NCI-H2196 treated with DMSO at 0.1 percent for 48 hours (cell line): ENCODE results near the gene TAGLN2.
"Not testable (repeated sequence)": the region's sequence is repeated elsewhere in the genome, so short reads cannot be mapped to it uniquely, and the experiment has no call there.

ENCODE experiments used
- DNase-seq: peaks from one replicate; lab custom pipeline; 2025; ENCODE audit not compliant: unreplicated experiment; lab: John Stamatoyannopoulos, UW

TAGLN2 gene

DNA sequence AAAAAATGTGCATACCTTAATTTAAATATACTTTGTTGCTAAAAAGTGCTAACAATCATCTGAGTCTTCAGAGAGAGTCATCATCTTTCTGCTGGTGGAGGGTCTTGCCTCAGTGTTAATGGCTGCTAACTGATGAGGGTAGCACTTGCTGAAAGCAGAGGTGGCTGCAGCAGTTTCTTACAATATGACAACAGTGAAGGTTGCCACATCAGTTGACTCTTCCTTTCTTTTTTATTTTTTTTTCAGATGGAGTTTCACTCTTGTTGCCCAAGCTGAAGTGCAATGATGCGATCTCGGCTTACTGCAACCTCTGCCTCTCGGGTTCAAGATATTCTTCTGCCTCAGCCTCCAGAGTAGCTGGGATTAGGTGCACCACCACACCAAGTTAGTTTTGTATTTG lies 22.8 kb downstream of the TAGLN2 start:
- no peak for DNase-seq

DNA sequence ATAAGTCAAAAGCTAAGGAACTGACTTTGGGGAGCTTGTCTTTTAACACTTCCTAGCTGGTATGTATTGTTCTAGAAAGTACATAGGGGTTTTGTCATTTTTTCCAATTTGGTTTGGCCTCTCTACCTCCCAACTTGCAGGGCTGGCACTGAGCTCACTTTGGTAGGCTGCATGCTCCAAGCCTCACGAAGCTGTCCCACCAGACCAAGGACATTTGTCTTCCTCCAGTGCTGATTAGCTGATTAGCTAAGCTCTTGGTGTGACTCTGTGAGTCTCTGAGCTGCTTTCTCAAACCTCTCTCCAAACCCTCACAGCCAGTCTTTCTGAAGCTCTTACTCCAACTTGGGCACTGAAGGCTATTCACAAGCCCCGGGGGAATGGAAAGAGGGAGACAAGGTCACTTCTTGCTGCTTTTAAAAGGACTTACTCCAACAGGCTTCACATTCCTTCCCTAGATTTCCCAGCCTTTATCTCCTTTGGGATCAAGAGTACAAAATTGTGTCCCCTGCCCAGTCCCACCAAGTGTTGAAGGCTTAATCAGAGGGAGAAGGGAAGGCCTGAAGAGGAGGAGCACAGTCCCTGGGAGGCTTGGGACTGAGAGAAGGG lies 24.4 kb downstream of the TAGLN2 start:
- no peak for DNase-seq

DNA sequence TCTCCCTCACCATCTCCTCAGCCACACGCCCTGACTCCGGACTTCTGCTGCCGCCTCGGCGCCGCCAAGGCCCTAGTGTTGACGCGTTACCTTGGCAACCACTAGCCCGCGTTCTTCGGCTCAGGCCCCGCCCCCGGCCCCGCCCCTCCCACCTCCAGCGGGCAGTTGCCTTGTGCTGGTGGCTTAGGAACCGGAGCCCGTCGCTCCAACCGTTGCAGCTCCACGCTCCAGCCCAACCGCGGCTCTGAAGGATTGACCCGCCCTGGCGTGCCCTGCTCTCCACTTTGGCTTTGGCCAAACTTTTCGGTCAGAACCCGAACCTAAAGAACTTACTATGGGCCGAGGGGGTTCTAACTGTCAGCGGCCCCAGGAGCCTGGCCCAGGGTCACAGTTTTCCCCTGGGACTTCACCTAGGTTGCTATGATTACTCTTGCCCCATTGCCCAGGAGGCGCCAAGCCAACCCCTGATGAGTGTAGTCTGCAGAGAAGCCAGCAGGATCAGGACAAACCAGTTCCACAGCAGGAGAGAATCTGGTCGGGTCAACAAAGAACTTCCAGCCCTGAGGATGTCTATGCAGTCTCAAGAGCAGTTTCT lies 25.1 kb downstream of the TAGLN2 start, which contains the start of gene CFAP45:
CFAP45 (minus strand) TSS at position 80 of the 595 bp plus-strand sequence; CDS start at position 13, 67 bp downstream.
- DNase-seq: peak; percentile 78

DNA sequence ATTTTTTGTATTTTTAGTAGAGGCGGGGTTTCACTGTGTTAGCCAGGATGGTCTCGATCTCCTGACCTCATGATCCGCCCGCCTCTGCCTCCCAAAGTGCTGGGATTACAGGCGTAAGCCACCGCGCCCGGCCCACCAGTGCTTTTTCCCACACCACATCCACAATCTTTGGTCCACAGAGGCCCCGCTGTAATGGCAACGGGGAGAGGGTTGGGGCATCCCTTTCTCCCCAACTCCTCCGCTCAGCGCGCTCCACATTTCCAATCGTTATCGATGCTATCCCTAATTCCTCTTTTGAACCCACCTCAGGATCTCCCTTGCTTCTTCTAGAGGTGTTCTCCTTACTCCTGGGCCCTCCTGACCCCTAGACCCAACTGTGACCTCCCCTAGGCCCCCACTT lies 25.7 kb downstream of the TAGLN2 start:
- DNase-seq: not testable (repeated sequence)

DNA sequence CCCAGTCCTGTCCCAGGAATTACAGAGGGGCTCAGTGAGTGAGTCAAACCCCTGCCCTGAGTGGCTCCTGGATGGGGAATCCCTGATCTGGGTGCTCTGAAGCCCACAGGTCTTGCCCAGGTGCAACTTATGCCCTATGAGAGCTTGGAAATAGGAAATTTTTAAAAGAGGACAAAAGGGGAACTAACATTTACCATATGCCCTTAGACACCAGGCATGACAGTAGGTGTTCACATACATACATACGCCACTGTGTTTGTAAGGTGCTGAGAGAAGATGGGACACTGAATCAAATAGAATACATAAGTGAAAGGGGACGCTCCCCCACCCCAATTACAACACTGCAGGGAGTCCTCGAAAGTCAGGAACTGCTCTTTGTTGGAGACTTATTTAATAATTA lies 26.8 kb downstream of the TAGLN2 start:
- no peak for DNase-seq

DNA sequence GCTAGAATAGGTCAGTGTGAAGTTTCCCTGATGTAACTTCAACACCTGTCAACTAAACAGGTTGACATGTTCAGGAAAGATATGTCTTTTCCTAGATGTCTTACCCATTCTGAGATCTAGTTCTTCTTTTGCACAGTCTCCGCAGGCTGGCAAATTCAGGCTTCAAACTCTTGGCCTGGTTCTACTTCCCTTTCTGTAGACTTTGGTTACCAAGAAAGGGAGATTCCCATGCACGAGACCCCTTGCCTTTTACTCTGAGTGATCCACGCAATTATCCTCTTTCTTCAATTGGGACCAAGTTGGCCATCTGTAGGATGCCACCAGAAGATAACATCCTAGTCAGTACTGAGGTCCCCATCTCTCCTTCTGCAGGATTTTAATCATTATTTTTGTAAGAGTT lies 27.3 kb downstream of the TAGLN2 start:
- no peak for DNase-seq

DNA sequence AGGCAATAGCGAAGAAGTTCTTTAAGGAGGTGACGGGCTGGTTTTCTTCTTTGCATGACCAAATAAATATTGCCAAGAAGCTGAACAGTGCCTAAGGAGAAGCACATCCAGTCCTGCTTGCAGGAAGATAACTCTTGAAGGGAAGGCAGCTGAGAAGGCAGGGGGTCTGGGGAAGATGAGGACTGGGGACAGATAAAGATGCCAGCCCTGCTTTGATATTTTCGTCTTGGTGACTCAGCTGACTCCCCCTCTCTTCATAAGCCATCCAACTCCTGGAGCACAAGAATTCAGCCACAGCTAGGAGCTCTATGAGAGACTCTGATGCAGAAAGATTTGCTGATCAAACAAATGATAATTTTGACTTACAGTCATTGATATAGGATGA lies 28.8 kb downstream of the TAGLN2 start:
- no peak for DNase-seq

DNA sequence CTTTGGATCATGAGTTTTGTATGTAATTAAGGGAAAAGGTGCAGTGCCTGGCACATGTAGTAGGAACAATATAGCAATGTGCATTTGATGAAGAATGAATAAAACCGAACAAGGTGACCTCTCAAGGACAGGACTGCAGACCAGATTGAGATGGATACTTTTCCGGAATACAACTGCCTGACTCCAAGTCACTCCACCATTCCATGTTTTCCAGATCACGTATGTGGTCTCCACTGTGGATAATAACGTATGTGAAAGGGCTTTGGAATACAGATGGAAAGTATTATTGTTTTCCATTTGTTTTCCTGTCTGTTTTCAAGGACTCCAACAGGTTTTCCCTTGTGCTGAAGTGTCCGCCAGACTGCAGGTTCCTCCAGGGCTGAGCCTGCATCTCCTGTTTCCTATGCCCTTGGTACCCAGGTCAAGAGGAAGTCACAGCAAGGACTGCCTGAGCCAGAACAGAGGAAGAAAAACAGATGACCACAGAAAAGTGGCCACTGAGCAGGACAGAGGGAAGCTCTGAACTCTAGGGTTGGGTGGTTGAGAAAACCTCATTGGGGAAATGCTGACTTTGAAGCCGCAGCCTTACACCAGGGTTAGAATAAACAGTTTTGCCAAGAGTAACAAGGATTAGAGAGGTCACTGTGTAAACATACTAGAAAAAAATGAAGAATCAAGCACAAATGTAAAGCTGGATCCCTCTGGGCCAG lies 29.3 kb downstream of the TAGLN2 start:
- DNase-seq: no peak

DNA sequence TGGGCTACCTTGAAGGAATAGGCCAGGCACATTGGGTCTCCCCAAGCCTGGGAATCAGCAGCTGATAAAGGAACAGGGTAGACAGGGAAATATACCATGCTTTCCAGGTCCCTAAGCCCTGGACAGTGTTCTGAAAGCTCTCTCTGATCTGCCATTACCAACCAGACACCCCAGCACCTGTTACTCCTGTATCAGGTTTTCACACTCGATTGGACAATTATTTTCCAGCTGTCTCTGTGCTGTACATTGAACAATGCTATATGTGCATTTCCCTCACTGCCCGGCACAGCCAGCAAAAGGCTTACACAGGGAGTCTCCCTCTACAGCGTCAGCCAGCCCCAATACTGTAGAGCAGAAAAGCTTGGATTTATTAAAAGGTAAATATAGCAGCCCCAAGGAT lies 30.0 kb downstream of the TAGLN2 start:
- DNase-seq: no peak

DNA sequence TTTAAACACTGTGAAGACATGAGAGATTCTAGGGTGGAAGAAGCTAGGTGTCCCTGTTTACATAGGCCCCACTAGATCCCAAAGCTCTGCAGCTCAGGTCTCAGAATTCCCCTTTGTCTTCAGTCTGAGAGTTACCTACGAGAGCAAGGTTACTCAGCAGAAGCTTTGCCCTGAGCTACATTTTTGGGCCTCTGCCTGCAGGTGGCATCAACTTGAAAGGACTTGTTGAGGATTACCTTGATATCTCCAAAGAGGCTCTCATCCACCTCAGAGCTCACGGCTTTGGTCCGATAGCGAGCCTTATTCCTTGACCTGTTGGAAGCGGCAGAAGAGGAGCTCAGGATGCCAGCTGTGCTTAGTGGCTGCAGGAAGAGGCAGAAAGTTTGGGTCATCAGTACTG lies 32.4 kb downstream of the TAGLN2 start:
- DNase-seq: no peak

DNA sequence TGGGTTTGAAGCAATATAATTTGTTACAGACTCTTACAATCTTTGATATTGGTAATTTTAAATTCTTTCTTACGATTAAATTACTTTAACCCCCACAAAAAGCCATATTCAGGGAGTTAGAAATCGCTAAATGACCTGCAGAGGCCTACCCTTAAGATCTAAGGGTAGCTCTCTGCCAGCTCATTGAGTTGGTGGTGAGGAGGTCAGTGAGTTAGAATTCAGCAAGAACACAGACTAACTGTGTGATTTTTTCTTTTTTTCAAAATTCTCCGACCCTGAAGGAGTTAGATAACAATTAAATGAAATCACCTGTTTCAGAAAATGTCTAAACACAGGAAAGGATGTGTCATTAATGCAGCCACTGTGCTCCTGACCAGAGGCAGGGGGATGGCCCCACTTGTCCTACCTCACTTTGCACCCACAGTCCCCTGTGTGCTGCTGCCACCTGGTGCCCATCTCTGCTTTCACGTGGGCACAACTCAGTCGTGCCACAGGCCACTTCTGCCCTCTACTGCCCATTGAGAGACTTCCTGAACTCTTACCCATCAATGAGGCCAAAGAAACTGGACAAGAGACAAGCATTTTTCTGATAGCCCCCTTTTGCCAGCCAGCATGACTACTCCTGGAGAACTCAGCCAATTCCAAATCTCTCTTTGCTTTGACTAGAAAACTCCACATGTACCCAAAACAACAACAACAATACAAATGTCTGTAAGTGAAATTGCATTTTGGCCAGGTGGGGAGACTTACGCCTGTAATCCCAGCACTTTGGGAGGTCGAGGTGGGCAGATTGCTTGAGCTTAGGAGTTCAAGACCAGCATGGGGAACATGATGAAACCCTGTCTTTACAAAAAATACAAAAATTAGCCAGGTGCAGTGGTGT lies 33.8 kb downstream of the TAGLN2 start:
- peak; percentile 65 for DNase-seq

DNA sequence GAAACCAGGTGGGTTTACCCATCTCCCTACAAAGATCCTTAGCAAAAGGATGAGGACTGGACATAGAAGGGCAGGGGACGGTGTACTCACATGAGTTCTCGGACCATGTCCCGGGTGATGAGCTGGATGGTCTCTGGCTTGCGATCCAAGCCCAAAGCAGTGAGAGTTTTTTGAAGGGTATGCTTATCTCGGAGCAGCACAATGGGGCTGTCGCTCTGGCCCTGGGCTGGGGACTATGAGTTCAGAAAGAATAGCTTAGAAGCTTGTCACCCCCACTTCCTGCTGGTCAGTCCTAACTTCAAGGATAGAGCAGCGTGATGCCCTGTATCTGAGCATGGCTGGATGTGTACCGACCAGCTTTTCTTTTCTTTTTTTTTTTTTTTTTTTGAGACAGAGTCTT lies 34.9 kb downstream of the TAGLN2 start:
- DNase-seq: no peak

DNA sequence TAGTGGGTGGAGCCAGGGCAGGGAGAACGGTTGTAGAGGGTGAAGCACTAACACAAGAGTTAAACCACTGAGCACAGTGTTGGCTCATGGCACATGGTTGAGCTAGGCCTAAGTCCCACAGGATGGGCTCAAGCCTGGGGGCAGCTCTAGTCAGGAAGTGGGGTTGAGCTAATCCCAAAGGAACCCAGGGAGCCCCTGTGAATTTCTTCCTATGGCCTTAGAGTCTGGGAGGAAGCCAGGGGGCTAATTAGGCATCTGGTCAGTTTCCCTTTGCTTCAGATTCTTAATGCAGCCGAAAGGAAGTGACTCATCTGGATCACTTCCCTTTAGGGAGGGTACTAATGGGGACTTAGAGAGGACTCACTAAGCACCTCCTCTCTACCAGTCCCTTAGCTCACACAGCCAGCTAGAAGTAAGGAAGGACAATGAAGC lies 35.5 kb downstream of the TAGLN2 start:
- DNase-seq: no peak

DNA sequence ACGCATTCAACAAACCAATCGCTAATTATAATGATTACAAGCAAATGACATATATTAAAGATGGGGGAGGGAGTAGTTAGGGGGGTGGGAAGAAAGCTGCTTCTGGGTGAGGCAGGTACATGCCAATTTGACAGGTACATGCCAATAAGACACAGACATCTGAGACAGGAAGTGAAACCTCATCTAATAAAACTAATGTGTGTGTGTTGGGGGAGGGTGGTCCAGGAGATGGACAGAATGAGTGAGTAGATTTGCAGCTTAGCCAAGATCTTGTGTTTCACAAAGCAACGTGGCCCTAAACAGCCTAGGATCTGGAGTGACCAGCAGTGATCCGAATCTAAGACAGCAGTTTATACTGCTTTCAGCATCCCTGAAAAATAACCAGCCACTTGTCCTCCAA lies 36.1 kb downstream of the TAGLN2 start:
- DNase-seq: no peak

DNA sequence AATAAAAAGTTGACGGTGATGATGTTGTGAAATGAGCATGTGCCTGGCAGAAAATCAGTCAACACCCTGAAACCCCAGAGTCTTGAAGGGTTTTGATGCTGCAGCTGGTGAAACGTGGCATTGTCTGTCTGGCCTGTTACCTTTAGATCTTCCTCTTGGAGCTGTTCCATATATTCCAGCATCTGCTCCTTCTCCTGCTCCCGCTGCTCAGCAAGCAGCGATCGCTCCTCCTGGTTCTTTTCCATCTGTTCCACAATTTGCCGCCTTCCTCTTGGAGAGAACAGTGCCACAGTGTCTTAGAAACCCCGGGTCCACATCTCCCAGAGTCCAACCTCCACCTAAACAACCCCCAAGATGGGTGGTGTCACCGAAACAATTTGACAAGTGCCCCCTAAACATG lies 41.0 kb downstream of the TAGLN2 start:
- no peak for DNase-seq

DNA sequence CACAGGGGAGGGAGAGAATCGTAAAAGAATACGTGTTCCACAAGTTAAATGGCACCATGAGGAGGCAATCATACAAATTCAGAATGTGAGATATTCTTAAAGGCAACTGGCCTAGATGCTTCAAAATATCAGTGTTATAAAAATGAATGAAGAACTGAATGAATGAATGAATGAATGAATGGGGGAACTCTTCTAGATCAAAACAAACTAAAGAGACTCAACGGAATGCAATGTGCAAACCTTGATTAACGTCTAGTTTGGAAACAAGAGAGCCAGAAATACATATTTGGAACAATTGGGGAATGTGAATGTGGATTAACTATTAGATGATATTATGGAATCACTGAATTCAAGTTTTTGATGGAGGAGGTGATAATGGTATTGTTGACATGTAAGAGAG lies 42.2 kb downstream of the TAGLN2 start:
- no peak for DNase-seq

DNA sequence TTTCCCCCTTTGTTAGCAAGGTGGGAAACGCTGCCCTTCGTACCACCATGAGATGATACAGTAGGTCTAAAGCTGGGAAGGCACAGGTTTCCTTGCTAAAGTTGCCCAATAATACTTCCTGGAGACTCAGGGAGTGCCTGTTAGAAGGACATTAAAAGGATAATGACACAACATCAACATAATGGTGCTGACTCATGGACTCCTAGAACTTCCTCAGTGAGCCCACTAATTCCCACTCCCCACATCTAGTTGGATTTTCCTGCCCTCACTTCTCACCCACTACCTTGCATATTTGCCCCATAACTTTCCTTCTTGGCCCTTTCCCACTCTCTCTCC lies 42.8 kb downstream of the TAGLN2 start:
- DNase-seq: no peak

DNA sequence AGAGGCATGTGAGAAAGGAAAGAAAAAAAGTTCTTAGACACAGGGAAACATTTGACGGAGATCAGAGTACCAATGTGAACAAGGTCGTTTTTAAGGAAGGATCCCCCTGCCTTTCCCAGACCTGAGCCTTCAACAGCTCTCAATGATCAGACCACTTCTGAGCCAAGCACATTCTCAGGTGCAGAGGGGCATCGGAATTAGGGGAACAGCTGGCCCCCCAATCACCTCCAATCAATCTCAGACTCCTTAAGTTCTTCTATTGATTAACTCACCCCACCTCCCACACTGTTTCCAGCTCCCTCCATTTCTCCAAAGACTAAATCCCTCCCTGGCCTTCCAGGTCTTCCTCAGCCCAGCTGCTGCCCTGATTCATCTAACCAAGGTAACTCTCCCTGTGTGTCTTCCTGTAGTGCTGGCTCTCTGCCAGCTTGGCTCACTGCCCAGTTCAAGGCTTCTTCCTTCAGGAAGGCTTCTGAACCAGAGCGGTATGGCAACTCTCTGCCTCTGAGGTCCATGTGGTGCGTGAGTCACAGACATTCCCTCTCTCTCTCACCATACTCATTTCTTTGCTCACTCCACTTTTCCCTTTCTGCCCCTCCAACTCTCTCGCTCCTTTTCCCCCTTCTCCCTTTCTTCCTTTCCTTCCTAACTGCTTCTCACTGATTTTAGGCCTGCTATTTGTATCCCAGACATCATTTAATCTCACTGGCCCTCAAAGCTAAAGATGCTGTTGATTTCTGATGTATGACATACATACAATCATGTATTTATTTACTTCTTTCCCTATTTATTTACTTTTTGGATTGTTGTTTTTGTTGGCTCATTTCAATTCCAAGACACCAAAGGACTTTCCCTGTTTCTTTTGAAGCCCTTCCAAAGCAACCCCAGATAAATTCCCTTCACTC lies 43.4 kb downstream of the TAGLN2 start:
- DNase-seq: peak; percentile 80

DNA sequence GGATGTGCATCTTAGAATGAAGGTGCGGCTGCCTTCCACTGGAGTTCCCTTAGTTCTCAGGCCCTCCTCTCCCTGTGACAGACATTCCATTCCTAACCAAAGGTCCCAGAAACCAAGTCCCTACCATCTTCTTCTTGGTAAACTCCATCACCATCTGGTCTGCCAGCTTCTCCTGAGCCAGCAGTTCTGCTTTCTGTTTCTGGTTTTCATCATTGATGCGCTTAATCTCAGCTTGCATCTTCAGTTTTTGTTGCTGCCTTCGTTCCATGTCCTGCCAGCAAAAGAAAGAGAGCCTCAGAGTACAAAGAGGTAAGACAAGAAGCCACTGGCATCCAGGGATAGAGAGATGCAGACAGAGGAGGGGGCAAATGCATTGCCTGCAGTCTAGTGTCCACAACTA lies 44.9 kb downstream of the TAGLN2 start:
- no peak for DNase-seq

DNA sequence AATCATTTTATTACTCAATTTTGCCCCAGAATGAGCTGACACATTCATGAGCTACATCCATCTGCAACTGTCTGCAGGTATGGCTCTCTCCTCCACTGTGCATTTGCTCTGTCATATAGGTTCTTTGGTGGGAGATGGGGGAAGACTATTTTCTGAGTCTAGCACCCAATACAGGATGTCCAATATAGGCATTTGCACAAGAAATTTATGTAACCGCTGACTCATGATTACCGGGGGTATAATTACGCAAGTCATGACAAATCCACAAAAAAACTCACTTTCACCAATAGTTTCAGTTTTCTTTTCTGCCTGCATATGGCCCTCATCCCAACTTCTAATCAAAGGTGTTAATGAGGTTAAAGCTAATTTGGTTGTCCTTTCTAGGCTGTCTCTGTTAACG lies 45.3 kb downstream of the TAGLN2 start:
- no peak for DNase-seq

DNA sequence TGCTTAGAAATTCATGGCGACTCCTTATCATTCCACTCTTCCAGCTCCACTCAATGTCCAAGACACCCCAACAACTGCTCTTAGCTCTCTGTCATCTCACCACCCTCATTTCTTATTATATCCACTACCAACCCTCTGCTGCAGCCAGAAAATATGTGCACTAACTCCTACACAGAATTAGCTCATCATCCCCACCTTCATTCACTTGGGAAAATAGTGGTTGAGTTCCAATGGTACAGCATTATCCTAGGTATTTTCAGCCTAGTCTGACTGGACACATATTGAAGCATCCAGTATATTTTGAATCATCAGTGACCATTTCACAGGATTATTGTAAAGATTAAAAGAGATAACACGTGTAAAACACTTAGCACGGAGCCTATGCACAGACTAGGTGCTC lies 46.2 kb downstream of the TAGLN2 start:
- no peak for DNase-seq
